GM12878 (cell line): ENCODE results near the gene SLC4A5. TPM values are rescaled to one million over a fixed set of nuclear protein-coding genes. Genes with fewer than 3 reads are reported as not detected.

ENCODE experiments used
- ATAC-seq: fragments of 200-7000 bp; cut with Tn5 transposase; 3 replicates; pipeline ENCODE4 v1.9.1; 2020; ENCODE audit warnings: mild to moderate bottlenecking, moderate library complexity
- BruUV-seq: library from RNA; stranded (reverse); fragments of 400-500 nt; replicated peaks from 2 replicates; lab custom pipeline; 2021; lab: Mats Ljungman, UMichigan
- CTCF ChIA-PET: fragments of 300-600 bp; sonication (Branson Sonifier 250); formaldehyde crosslinking; extraction: SDS; loops from one replicate; lab custom pipeline; 2021; ENCODE audit warnings: inconsistent platforms; lab: Yijun Ruan, JAX
- POLR2A ChIA-PET: fragments of 350-600 bp; formaldehyde crosslinking; extraction: SDS; loops from one replicate; lab custom pipeline; 2021; ENCODE audit warnings: inconsistent platforms; lab: Charles Lee
- RAD21 ChIA-PET: fragments of 300-600 bp; sonication (Branson Sonifier 250); formaldehyde crosslinking; loops from one replicate; lab custom pipeline; 2023; ENCODE audit warnings: antibody characterized with exemption; ENCODE audit not compliant: unreplicated experiment; lab: Charles Lee
- SMC1A ChIA-PET: fragments of 300-600 bp; sonication (Branson Sonifier 250); formaldehyde crosslinking; loops from one replicate; lab custom pipeline; 2023; ENCODE audit not compliant: unreplicated experiment, uncharacterized antibody; lab: Charles Lee
- DNase-seq: peaks from one replicate; pipeline ENCODE4 v3.0.0-alpha.2; 2011; ENCODE audit warnings: low read depth, low spot score
- FAIRE-seq: peaks from 3 replicates; lab custom pipeline; 2011; peaks lifted over from hg19 to GRCh38; lab: Jason Lieb, UNC
- H2AFZ ChIP-seq: 2 replicates; pipeline ENCODE4 v1.6.0; 2011; ENCODE audit warnings: low read depth, low read length, control low read depth; ENCODE audit not compliant: control insufficient read depth
- H3K27ac ChIP-seq: 2 replicates; pipeline ENCODE4 v1.5.1; 2011; ENCODE audit warnings: control low read depth; ENCODE audit not compliant: control insufficient read depth, insufficient read depth
- H3K27me3 ChIP-seq, 2 experiments: replicated peaks in 1 of 2; 2 replicates each; pipeline versions ENCODE4 v1.6.0 to v1.6.1; 2011; ENCODE audit warnings: low read length in 1 of 2; ENCODE audit not compliant: control insufficient read depth in 2 of 2, insufficient read depth in 2 of 2
- H3K36me3 ChIP-seq, 2 experiments: 2 replicates each; pipeline ENCODE4 v1.5.1; 2011; ENCODE audit warnings: low read length in 1 of 2; ENCODE audit not compliant: control insufficient read depth in 2 of 2, insufficient read depth in 2 of 2
- H3K4me1 ChIP-seq: 2 replicates; pipeline ENCODE4 v1.6.1; 2011; ENCODE audit warnings: mild to moderate bottlenecking, low read length, moderate library complexity, mixed read lengths; ENCODE audit not compliant: control insufficient read depth, insufficient read depth
- H3K4me2 ChIP-seq: 2 replicates; pipeline ENCODE4 v1.6.0; 2011; ENCODE audit warnings: control low read depth; ENCODE audit not compliant: control insufficient read depth, insufficient read depth
- H3K4me3 ChIP-seq: fragments of 200-600 bp; sonication (generic); 2 replicates; pipeline ENCODE4 v1.5.1; 2016
- H3K79me2 ChIP-seq: 2 replicates; pipeline ENCODE4 v1.6.0; 2011; ENCODE audit warnings: low read length; ENCODE audit not compliant: control insufficient read depth, insufficient read depth
- H3K9ac ChIP-seq: 2 replicates; pipeline ENCODE4 v1.8.0; 2011; ENCODE audit warnings: low read length, control low read depth, mixed read lengths; ENCODE audit not compliant: control insufficient read depth, insufficient read depth
- H3K9me3 ChIP-seq: replicated peaks from 3 replicates; pipeline ENCODE4 v1.5.1; 2011; ENCODE audit warnings: mild to moderate bottlenecking, low read length; ENCODE audit not compliant: control insufficient read depth, insufficient read depth
- H4K20me1 ChIP-seq: 2 replicates; pipeline ENCODE4 v1.6.0; 2011; ENCODE audit not compliant: control insufficient read depth, insufficient read depth
- EGR1 ChIP-seq, 2 experiments: IDR thresholded peaks; 1 replicate in 1 of 2; 2 replicates in 1 of 2; pipeline ENCODE4 v1.6.1; 2011 to 2012; ENCODE audit warnings: low read depth in 2 of 2, low read length in 2 of 2, borderline replicate concordance in 1 of 2, mild to moderate bottlenecking in 1 of 2, moderate library complexity in 1 of 2
- ESRRA ChIP-seq: IDR thresholded peaks from 2 replicates; pipeline ENCODE4 v1.6.1; 2012; ENCODE audit warnings: mild to moderate bottlenecking, low read length, improper control_type of control experiment
- GATAD2B ChIP-seq: fragments of 450-650 bp; conservative IDR thresholded peaks from 2 replicates; pipeline ENCODE4 v1.6.1; 2017; ENCODE audit warnings: low read depth, mild to moderate bottlenecking, moderate library complexity
- HDAC2 ChIP-seq: fragments of 200-600 bp; sonication (generic); IDR thresholded peaks from 2 replicates; pipeline ENCODE4 v1.6.1; 2017
- HDAC6 ChIP-seq: fragments of 200-600 bp; sonication (generic); IDR thresholded peaks from one replicate; pipeline ENCODE4 v1.8.0; 2017; ENCODE audit warnings: antibody characterized with exemption; ENCODE audit not compliant: unreplicated experiment
- IRF4 ChIP-seq: IDR thresholded peaks from 2 replicates; pipeline ENCODE4 v1.6.1; 2011; ENCODE audit warnings: low read depth, low read length
- MAX ChIP-seq: IDR thresholded peaks from 2 replicates; pipeline ENCODE4 v1.6.1; 2012; ENCODE audit warnings: low read depth, low read length, improper control_type of control experiment
- NFYB ChIP-seq: IDR thresholded peaks from 2 replicates; pipeline ENCODE4 v1.6.1; 2011; ENCODE audit warnings: low read depth, mild to moderate bottlenecking, low read length, improper control_type of control experiment, moderate library complexity; ENCODE audit not compliant: insufficient read depth
- NR2F1 ChIP-seq: fragments of 450-650 bp; conservative IDR thresholded peaks from 2 replicates; pipeline ENCODE4 v1.6.1; 2017; ENCODE audit warnings: mild to moderate bottlenecking
- RBBP5 ChIP-seq: fragments of 200-600 bp; sonication (generic); conservative IDR thresholded peaks from 2 replicates; pipeline ENCODE4 v1.6.1; 2016
- RFX5 ChIP-seq: IDR thresholded peaks from 2 replicates; pipeline ENCODE4 v1.6.1; 2011; ENCODE audit warnings: low read depth, low read length, improper control_type of control experiment
- SMAD5 ChIP-seq: IDR thresholded peaks from 2 replicates; pipeline ENCODE4 v1.6.1; 2016; ENCODE audit warnings: antibody characterized with exemption, low read depth
- TAF1 ChIP-seq: IDR thresholded peaks from 2 replicates; pipeline ENCODE4 v1.6.1; 2011; ENCODE audit warnings: mild to moderate bottlenecking, low read depth, low read length, borderline replicate concordance
- WRNIP1 ChIP-seq: IDR thresholded peaks from 2 replicates; pipeline ENCODE4 v1.6.1; 2011; ENCODE audit warnings: low read depth, low read length, improper control_type of control experiment, borderline replicate concordance
- YBX1 ChIP-seq: fragments of 450-650 bp; IDR thresholded peaks from 2 replicates; pipeline ENCODE4 v1.6.1; 2016; ENCODE audit warnings: antibody characterized with exemption
- ZNF274 ChIP-seq: IDR thresholded peaks from one replicate; pipeline ENCODE4 v1.8.0; 2011; ENCODE audit not compliant: insufficient read length, insufficient read depth
- ZNF622 ChIP-seq: fragments of 450-650 bp; IDR thresholded peaks from 2 replicates; pipeline ENCODE4 v1.6.1; 2017; ENCODE audit warnings: mild to moderate bottlenecking, inconsistent platforms
- ZSCAN29 ChIP-seq: fragments of 450-650 bp; IDR thresholded peaks from 2 replicates; pipeline ENCODE4 v1.6.1; 2017; ENCODE audit warnings: mild to moderate bottlenecking, moderate library complexity
- WGBS: methylation state at CpG from one replicate; pipeline ENCODE4 v1.1.6; 2016; ENCODE audit warnings: low lambda C conversion rate; ENCODE audit not compliant: insufficient replicate concordance, insufficient coverage; ENCODE audit errors: missing lambda C conversion rate; 5-methylcytosine and 5-hydroxymethylcytosine counted together
- in situ Hi-C: fragments of 300-500 bp; cut with MboI; formaldehyde crosslinking; loops from 9 replicates; pipeline ENCODE4 v1.14.3; 2018; ENCODE audit warnings: mixed read lengths
- intact Hi-C: fragments of 100-400 bp; cut with micrococcal nuclease; formaldehyde crosslinking; loops from one replicate; pipeline ENCODE4 v1.14.2; 2022; ENCODE audit not compliant: unreplicated experiment
- polyA plus RNA-seq, 11 experiments: library from polyadenylated mRNA; depleted of rRNA in 4 of 11; unstranded in 6 of 11; stranded (reverse) in 5 of 11; fragments of >200 nt; fragmentation: Nextera tagmentation in 4 of 11; fragmentation: Illumina TruSeq in 1 of 11; extraction: Ambion mirVana in 4 of 11; extraction: Trizol in 1 of 11; gene quantifications; 1 replicate in 1 of 11; 2 replicates in 10 of 11; pipeline versions ENCODE4 v1.2.1 to v1.2.3, GENCODE V29; 2011 to 2016; ENCODE audit warnings: inconsistent platforms in 2 of 11, missing spikeins in 2 of 11, low read depth in 1 of 11
- total RNA-seq, 4 experiments: library from RNA; depleted of rRNA in 3 of 4; stranded (reverse); fragments of >200 nt in 3 of 4; fragmentation: Illumina TruSeq in 1 of 4; extraction: Trizol in 1 of 4; gene quantifications; 2 replicates each; pipeline versions ENCODE4 v1.2.1 to v1.2.3, GENCODE V29; 2013 to 2021
- TF ChIP-seq, protein P1 (sequence below): fragments of 450-650 bp; conservative IDR thresholded peaks from 2 replicates; pipeline ENCODE4 v1.6.1; 2017; ENCODE audit warnings: mild to moderate bottlenecking, moderate library complexity

Gene SLC4A5
- total and polyA plus RNA-seq, 10 of the 15 experiments (the other 5 are each of a cell fraction or from before 2014, with no cell fraction given), result 0.15 to 4.7 (median 1.6) TPM

DNA sequence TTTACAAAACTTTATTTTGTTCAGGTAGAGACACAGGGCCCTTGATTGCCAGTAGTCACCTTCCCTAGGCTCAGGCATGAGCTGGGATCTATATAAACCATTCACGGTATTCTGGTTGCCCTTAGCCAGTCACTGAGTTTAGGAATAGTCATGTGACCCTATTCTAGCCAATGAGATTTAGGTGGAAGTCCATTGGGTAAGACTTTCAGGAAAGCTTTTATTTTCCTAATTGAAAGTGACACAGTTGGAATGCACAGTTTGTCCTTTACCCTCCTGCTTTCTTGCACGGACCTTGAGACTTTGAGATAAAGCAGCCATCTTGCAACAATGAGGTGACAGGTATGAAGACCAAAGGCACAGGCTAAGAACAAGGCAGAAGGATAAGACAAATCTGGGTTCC is 21.5 kb downstream of the SLC4A5 start:
- BruUV-seq, result no TSS peak
- ChIA-PET POLR2A (interaction anchor here (0.6 kb wide), 1 partner anchor 143 kb away, joined by 3 read pairs; no protein-coding TSS in a partner anchor), SMC1A (interaction anchor here (0.5 to 1.3 kb wide), 2 partner anchors 8 to 1900 kb away, joined by 3 to 4 read pairs; no protein-coding TSS in a partner anchor), RAD21 (no interaction called here), CTCF (interaction anchor here (1.5 to 3.8 kb wide), 2 partner anchors 13 to 72 kb away, joined by 6 to 24 read pairs; no protein-coding TSS in a partner anchor)
- FAIRE-seq (no peak), ATAC-seq (no peak)
- intact Hi-C loops (no loop called here), in situ Hi-C loops (no loop called here)
- no peak overlapping the region for H3K27ac ChIP-seq
- no peak overlapping the region for H3K9ac ChIP-seq
- no peaks in the 10 kb centered on the region for H4K20me1 ChIP-seq
- H2AFZ ChIP-seq, result no peak overlapping the region
- H3K4me3 ChIP-seq, result no peak overlapping the region
- H3K79me2 ChIP-seq, result no peaks in the 10 kb centered on the region
- no peaks in the 10 kb centered on the region for H3K27me3 ChIP-seq
- no peaks in the 10 kb centered on the region for H3K4me1 ChIP-seq
- TF ChIP-seq NFYB (peak; percentile 70), HDAC2 (no peak), WRNIP1 (no peak)
- TF ChIP-seq, all 136 proteins: peak for 1
- no peaks in the 10 kb centered on the region for H3K36me3 ChIP-seq
- WGBS, result 90% methylated on average over 2 of the region's 2 CpGs
- DNase-seq, result no peak
- H3K4me2 ChIP-seq, result no peak overlapping the region
- H3K9me3 ChIP-seq, result no peaks in the 10 kb centered on the region

GRCh38 chr2:74317701-74318100 is 25.5 kb downstream of the SLC4A5 start:
- ChIA-PET SMC1A (interaction anchor here (0.9 kb wide), 1 partner anchor 17 kb away, joined by 6 read pairs; no protein-coding TSS in a partner anchor), POLR2A (no interaction called here), CTCF (interaction anchor here (1.5 kb wide), 1 partner anchor 17 kb away, joined by 6 read pairs; no protein-coding TSS in a partner anchor), RAD21 (no interaction called here)
- Histone ChIP-seq H2AFZ (no peak overlapping the region), H3K79me2 (no peaks in the 10 kb centered on the region), H3K9me3 (no peaks in the 10 kb centered on the region), H3K27me3 (no peaks in the 10 kb centered on the region), H4K20me1 (no peaks in the 10 kb centered on the region), H3K27ac (no peak overlapping the region), H3K36me3 (no peaks in the 10 kb centered on the region), H3K4me1 (no peaks in the 10 kb centered on the region), H3K9ac (no peak overlapping the region), H3K4me3 (no peak overlapping the region), H3K4me2 (no peak overlapping the region)
- FAIRE-seq (no peak), DNase-seq (no peak), ATAC-seq (no peak)
- intact Hi-C loops (no loop called here), in situ Hi-C loops (no loop called here)
- BruUV-seq, result no TSS peak
- TF ChIP-seq ZNF274 (no peak), RFX5 (no peak), SMAD5 (no peak), HDAC6 (no peak), RBBP5 (no peak), IRF4 (no peak), ZSCAN29 (no peak), YBX1 (no peak), GATAD2B (no peak), ESRRA (no peak), MAX (no peak), NR2F1 (no peak), ZNF622 (no peak), EGR1 (IDR thresholded peaks at IDR 0.05; ENCODE audit: borderline replicate concordance in 1 of 2, low read depth in 2 of 2, low read length in 2 of 2) (no peak), TAF1 (no peak)
- TF ChIP-seq, protein P1, sequence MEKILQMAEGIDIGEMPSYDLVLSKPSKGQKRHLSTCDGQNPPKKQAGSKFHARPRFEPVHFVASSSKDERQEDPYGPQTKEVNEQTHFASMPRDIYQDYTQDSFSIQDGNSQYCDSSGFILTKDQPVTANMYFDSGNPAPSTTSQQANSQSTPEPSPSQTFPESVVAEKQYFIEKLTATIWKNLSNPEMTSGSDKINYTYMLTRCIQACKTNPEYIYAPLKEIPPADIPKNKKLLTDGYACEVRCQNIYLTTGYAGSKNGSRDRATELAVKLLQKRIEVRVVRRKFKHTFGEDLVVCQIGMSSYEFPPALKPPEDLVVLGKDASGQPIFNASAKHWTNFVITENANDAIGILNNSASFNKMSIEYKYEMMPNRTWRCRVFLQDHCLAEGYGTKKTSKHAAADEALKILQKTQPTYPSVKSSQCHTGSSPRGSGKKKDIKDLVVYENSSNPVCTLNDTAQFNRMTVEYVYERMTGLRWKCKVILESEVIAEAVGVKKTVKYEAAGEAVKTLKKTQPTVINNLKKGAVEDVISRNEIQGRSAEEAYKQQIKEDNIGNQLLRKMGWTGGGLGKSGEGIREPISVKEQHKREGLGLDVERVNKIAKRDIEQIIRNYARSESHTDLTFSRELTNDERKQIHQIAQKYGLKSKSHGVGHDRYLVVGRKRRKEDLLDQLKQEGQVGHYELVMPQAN, result no peak
